AG04449 (cell line): Measurements from ENCODE around the gene SULT6B1.
A peak's percentile ranks its signal among the peaks of the same experiment; 100 is the strongest.

ENCODE experiments used
- CTCF ChIA-PET: fragments of 350-600 bp; formaldehyde crosslinking; extraction: SDS; loops from one replicate; lab custom pipeline; 2021; ENCODE audit warnings: antibody characterized with exemption; lab: Yijun Ruan, JAX
- POLR2A ChIA-PET: fragments of 400-600, 350-600 bp; formaldehyde crosslinking; extraction: SDS; loops from one replicate; lab custom pipeline; 2020; ENCODE audit warnings: antibody characterized with exemption, inconsistent platforms; lab: Yijun Ruan, JAX
- DNase-seq: peaks from one replicate; pipeline ENCODE4 v3.0.0-alpha.2; 2010; ENCODE audit warnings: low read depth, low spot score
- H3K4me3 ChIP-seq: 2 replicates; pipeline ENCODE4 v1.5.1; 2011; ENCODE audit warnings: low read depth, mild to moderate bottlenecking, control low read depth, low read length
- TF ChIP-seq, protein P1 (sequence below): IDR thresholded peaks from one replicate; pipeline ENCODE4 v1.5.1; 2011; ENCODE audit warnings: mild to moderate bottlenecking, moderate library complexity, low read length, control low read depth, inconsistent platforms; ENCODE audit not compliant: insufficient read depth; ENCODE audit errors: missing control alignments

Gene SULT6B1, protein sequence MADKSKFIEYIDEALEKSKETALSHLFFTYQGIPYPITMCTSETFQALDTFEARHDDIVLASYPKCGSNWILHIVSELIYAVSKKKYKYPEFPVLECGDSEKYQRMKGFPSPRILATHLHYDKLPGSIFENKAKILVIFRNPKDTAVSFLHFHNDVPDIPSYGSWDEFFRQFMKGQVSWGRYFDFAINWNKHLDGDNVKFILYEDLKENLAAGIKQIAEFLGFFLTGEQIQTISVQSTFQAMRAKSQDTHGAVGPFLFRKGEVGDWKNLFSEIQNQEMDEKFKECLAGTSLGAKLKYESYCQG

DNA sequence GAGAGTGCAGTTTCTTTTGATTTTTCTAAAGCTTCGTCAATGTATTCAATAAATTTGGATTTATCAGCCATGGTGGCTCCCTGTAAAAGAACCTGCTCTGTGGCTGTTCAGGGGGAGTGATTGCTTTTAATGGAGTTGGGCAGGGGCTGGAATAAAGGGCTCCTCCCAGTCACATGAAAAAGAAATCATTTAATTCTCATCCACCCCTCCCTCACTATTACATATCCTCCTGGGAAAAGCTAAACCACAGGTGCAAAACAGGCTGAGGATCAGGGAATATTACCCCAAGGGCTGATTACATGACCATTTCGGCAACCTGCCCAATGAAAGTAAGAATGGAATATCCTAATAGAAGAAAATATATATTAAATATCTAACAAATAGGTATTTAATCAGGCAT lies at the start of gene SULT6B1:
Gene SULT6B1, minus strand, starts transcription at position 101 of the 400 bp plus-strand sequence. Its CDS starts 30 bp downstream, at position 71.
- POLR2A ChIA-PET: no interaction called here
- no peak for DNase-seq
- TF ChIP-seq, protein P1, sequence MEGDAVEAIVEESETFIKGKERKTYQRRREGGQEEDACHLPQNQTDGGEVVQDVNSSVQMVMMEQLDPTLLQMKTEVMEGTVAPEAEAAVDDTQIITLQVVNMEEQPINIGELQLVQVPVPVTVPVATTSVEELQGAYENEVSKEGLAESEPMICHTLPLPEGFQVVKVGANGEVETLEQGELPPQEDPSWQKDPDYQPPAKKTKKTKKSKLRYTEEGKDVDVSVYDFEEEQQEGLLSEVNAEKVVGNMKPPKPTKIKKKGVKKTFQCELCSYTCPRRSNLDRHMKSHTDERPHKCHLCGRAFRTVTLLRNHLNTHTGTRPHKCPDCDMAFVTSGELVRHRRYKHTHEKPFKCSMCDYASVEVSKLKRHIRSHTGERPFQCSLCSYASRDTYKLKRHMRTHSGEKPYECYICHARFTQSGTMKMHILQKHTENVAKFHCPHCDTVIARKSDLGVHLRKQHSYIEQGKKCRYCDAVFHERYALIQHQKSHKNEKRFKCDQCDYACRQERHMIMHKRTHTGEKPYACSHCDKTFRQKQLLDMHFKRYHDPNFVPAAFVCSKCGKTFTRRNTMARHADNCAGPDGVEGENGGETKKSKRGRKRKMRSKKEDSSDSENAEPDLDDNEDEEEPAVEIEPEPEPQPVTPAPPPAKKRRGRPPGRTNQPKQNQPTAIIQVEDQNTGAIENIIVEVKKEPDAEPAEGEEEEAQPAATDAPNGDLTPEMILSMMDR: no peak
- no peak within 1 kb of the TSS for H3K4me3 ChIP-seq
- CTCF ChIA-PET: interaction anchor here (1.6 to 2.0 kb wide), 2 partner anchors 11 to 20 kb away, joined by 5 to 15 read pairs; no protein-coding TSS in a partner anchor

DNA sequence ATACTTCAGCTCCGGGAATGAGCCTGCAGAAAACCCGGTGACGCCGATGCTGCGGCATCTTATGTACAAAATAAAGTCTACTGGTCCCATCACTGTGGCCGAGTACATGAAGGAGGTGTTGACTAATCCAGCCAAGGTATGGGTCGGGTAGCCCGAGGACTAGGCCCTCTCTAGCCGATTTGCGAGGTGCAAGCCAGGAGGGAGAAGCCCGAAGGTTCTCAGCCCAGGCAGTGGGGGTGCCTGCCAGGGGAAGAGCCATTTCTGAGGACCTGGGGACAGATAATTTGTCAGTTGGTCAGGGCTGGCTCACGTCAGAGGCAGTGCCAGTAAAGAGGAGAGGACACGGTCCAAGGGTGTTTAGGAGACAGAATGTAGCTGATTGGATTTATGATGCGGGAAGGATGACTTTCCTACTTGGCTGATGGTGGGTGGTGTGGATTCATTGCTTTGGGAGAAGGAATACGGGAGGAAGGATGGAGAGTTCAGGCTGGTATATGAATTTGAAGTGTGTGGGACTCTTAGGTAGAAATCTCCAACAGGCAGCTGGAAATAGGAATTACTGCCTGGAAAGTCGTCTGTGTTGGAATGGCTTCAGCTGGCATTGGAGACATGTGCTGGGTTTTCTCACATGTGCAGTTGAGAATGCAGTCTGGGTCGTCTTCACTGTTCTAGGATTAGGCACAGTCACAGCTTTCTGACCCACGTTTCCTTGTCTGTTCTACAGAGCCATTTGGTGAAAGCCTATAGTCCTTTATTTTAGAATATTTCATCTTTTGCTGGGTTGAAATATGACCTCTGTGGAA lies 43.9 kb upstream of the SULT6B1 start:
- DNase-seq: no peak
- TF ChIP-seq, protein P1: no peak
- POLR2A ChIA-PET: interaction anchor here (0.8 to 1.0 kb wide), 2 partner anchors 35 kb away, joined by 3 to 4 read pairs; no protein-coding TSS in a partner anchor
- peak overlapping the region; percentile 93 for H3K4me3 ChIP-seq
- CTCF ChIA-PET: interaction anchor here (1.0 to 3.2 kb wide), 3 partner anchors 10 to 64 kb away, joined by 3 to 20 read pairs (median 5); no protein-coding TSS in a partner anchor

DNA sequence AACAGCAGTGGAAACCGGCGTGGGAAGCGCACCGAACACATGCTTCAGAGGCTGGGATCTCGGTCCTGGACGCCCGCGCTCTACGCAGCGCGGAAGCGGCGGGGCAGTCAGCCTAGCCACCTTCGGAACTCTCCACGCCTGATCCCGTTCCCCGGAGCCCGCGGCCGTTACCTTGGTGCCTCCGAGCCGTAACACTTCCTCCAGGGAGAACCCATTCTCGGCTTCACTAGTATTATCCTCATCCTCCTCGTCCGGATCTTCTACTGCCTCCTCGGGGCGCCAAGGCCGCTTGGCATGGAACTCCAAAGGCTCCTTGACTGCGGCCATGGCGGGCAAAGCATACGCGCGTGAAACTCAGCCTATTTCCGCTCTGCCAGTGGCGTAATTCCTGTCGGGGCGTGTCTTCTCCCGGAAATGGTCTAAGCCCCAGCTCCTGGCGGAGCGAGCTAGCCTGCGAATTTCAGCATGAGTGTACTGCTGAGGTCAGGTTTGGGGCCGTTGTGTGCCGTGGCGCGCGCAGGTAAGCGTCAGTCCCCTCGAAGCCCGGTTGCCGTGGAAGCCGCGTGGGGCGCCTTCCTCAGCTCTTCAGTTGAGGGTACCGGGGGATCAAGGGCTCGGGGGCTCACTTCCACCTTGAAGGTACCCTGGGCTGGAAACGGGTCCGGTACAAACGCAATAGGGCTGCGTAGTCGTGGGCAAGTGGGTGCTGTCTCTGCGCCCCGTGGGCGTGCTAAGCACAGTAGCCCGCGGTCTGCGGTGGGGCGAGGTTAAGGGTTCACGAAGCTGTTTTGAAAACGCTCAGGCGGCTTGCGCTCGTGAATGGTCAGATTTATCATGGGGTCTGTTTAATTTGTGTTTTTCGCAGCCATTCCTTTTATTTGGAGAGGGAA lies 43.0 kb upstream of the SULT6B1 start, which contains the start of the genes CEBPZ and NDUFAF7:
Gene CEBPZ, minus strand, starts transcription at position 356 of the 890 bp plus-strand sequence. Its CDS starts 29 bp downstream, at position 327.
Gene NDUFAF7, plus strand, starts transcription at position 418 of the 890 bp plus-strand sequence. Its CDS starts 48 bp downstream, at position 466.
- ChIA-PET CTCF (interaction anchor here (1.0 to 3.2 kb wide), 3 partner anchors 11 to 63 kb away, joined by 3 to 20 read pairs (median 5); no protein-coding TSS in a partner anchor), POLR2A (interaction anchor here (1.0 kb wide), 1 partner anchor 34 kb away, joined by 3 read pairs; no protein-coding TSS in a partner anchor)
- peak within 1 kb of the TSS; percentile 93 for H3K4me3 ChIP-seq
- TF ChIP-seq, protein P1: no peak
- peak; percentile 63 for DNase-seq

DNA sequence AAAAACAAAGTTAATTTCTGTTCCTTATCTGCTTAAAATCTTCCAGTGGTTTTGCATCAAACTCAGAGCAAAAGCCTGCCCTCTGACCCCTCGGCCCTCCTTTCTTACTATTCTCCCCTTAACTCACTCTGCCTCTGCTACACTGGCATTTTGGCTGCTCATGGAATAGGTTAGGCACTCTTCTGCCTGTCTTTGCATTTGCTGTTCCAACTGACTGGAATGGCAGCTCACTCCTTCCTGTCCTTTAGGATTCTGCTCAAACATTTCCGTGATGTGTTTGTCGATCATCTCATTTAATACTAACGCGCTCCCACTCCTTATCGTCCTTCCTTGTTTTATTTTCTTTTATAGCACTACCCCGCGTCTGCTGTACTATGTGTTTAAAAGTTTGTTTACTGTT lies 42.1 kb upstream of the SULT6B1 start:
- POLR2A ChIA-PET: no interaction called here
- DNase-seq: no peak

DNA sequence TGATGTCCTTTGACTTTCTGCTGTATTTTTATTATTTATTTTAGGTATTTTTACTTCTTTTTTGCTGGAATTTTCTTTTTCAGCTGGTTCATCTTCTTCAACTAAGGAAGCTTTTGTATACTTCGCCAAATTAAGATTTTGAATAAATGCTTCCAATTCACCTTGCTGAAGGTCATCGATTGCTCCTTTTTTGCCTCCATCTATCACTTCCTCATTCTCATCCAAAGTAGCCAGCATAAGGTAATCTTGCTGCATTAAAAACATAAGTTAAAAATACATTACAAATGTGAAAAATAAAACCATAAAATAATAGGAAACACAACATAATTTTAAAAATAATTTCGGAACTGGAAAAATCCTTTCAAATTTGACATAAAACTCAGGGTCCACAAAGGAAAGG lies 40.3 kb upstream of the SULT6B1 start:
- TF ChIP-seq, protein P1: no peak
- no peak overlapping the region for H3K4me3 ChIP-seq
- DNase-seq: no peak
- ChIA-PET POLR2A (no interaction called here), CTCF (no interaction called here)

More for the DNA sequence above, 42.1 kb upstream of the SULT6B1 start:
- TF ChIP-seq, protein P1: no peak
- H3K4me3 ChIP-seq: peak overlapping the region; percentile 93
- CTCF ChIA-PET: no interaction called here
